D721Med (cell line): Measurements from ENCODE around the gene NOM1.

ENCODE experiments used
- DNase-seq: peaks from one replicate; pipeline ENCODE4 v3.0.0; 2011; ENCODE audit warnings: low spot score; ENCODE audit not compliant: insufficient read length
- FAIRE-seq: peaks from 2 replicates; lab custom pipeline; 2011; peaks lifted over from hg19 to GRCh38; lab: Jason Lieb, UNC
- CTCF ChIP-seq: IDR thresholded peaks from 2 replicates; pipeline ENCODE4 v1.5.1; 2012; ENCODE audit warnings: mild to moderate bottlenecking, control low read depth; ENCODE audit not compliant: insufficient read depth; ENCODE audit errors: missing control alignments

Gene NOM1

GRCh38 chr7:156962145-156962544 is 12.6 kb downstream of the NOM1 start:
- DNase-seq (no peak), FAIRE-seq (no peak)
- TF ChIP-seq CTCF, result no peak

GRCh38 chr7:156962897-156963296 is 13.4 kb downstream of the NOM1 start:
- no peak for TF ChIP-seq CTCF
- FAIRE-seq (no peak), DNase-seq (no peak)

GRCh38 chr7:156963472-156963871 is 14.0 kb downstream of the NOM1 start:
- no peak for FAIRE-seq
- no peak for TF ChIP-seq CTCF
- DNase-seq, result no peak

GRCh38 chr7:156964971-156965370 is 15.5 kb downstream of the NOM1 start:
- DNase-seq (no peak), FAIRE-seq (no peak)
- TF ChIP-seq CTCF, result no peak

GRCh38 chr7:156966387-156966786 is 16.9 kb downstream of the NOM1 start:
- no peak for TF ChIP-seq CTCF
- FAIRE-seq (no peak), DNase-seq (no peak)

GRCh38 chr7:156968183-156968582 is 18.7 kb downstream of the NOM1 start:
- DNase-seq (no peak), FAIRE-seq (no peak)
- TF ChIP-seq CTCF, result no peak

GRCh38 chr7:156969972-156970420 is 20.5 kb downstream of the NOM1 start:
- no peak for DNase-seq
- no peak for FAIRE-seq
- peak; percentile 6 for TF ChIP-seq CTCF
